Measurements from ENCODE around the gene ADORA2A. TPM values are rescaled to one million over a fixed set of nuclear protein-coding genes. Genes with fewer than 3 reads are reported as not detected.

ADORA2A gene
- total and polyA plus RNA-seq, 2 of the 8 experiments (the other 6 are each of a cell fraction or from before 2014, with no cell fraction given), result 7.1 to 20.3 TPM

DNA sequence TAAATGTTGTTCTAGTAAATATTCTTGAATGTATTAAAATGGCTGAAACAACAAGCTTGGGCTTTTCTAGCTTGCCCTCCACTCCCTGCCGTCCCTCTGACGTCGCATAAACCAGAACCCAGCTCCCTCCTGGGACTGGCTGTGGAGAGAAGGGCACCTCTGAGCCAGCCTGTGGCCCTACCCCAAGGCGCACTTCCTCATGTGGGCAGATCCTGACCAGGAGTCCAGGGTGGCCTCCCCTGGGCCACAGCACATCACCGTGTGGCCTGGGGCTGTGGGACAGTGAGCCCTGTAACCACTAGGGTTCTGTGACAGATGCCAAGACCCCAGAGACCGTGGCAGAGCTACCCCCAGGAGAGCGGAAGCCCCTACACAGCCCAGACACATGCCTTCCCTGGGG is 10.2 kb upstream of the ADORA2A start:
- CTCF ChIA-PET (ENCODE audit: partially characterized antibody), result interaction anchor here (0.6 to 10.6 kb wide), 9 partner anchors 10 to 143 kb away, joined by 3 to 201 read pairs (median 5); partner anchors contain the start of genes ADORA2A and UPB1
- 93% methylated on average over 7 of the region's 7 CpGs; no CpG with 5 or more reads in 1 of the 2 experiments for WGBS, 2 experiments (ENCODE audit: extremely low coverage in 1 of 2, insufficient coverage in 1 of 2, insufficient read length in 1 of 2, insufficient replicate concordance in 2 of 2, low coverage in 1 of 2, low lambda C conversion rate in 2 of 2, missing lambda C conversion rate in 1 of 2)
- H3K18ac ChIP-seq (ENCODE audit: extremely low read depth, low read length), result no peak overlapping the region
- no peak overlapping the region for H3K56ac ChIP-seq (replicated peaks; ENCODE audit: insufficient read length, low read depth, low read length)
- H2AK5ac ChIP-seq (ENCODE audit: low read depth, low read length), result no peak overlapping the region
- no peaks in the 10 kb centered on the region for H3K23me2 ChIP-seq (ENCODE audit: low read depth, low read length)
- POLR2A ChIA-PET (ENCODE audit: partially characterized antibody), result interaction anchor here (1.1 kb wide), 1 partner anchor 39 kb away, joined by 4 read pairs; no protein-coding TSS in a partner anchor
- no peak overlapping the region for H4K8ac ChIP-seq (ENCODE audit: extremely low read depth, insufficient read depth, low read length)
- no peak overlapping the region for H3K27ac ChIP-seq (ENCODE audit: low read depth, low read length)
- no peak overlapping the region for H3K23ac ChIP-seq (ENCODE audit: insufficient read length)
- DNase-seq (ENCODE audit: low read depth in 1 of 2, low spot score in 2 of 2) (no peak), FAIRE-seq (no peak)
- H2BK15ac ChIP-seq (ENCODE audit: low read length), result no peak overlapping the region
- H3K36me3 ChIP-seq (ENCODE audit: control insufficient read depth in 2 of 4, insufficient read depth in 4 of 4, low read length in 3 of 4), result peaks cover 6 to 13% (median 11%) of the 10 kb centered on the region in 4 experiments; a peak in 7 of 8 replicates
- no peak for TF ChIP-seq SIN3A (conservative IDR thresholded peaks at IDR 0.05 in 1 of 2, IDR thresholded peaks at IDR 0.05 in 1 of 2; ENCODE audit: low read depth in 1 of 2, low read length in 2 of 2)
- H3K27me3 ChIP-seq (replicated peaks in 1 of 4; ENCODE audit: control insufficient read depth in 3 of 4, extremely low read depth in 1 of 4, insufficient read depth in 3 of 4, low read length in 3 of 4), result no peaks in the 10 kb centered on the region
- no peaks in the 10 kb centered on the region for H3K79me2 ChIP-seq (ENCODE audit: control insufficient read depth in 1 of 2, insufficient read depth in 2 of 2, low read length in 2 of 2)
- H2BK20ac ChIP-seq (ENCODE audit: low read length), result no peak overlapping the region
- no peaks in the 10 kb centered on the region for H3K79me1 ChIP-seq (ENCODE audit: low read depth, low read length)
- peaks cover 0 to 1% of the 10 kb centered on the region in 2 experiments for H4K20me1 ChIP-seq (replicated peaks in 1 of 2; ENCODE audit: control insufficient read depth in 1 of 2, insufficient read depth in 2 of 2, low read length in 2 of 2)
- H3K9me3 ChIP-seq (ENCODE audit: insufficient read depth in 2 of 2, low read depth in 1 of 2, low read length in 1 of 2), result no peaks in the 10 kb centered on the region
- H3K9ac ChIP-seq (replicated peaks in 1 of 4; ENCODE audit: extremely low read depth in 1 of 4, low read depth in 3 of 4, low read length in 3 of 4), result no peak overlapping the region
- H2AFZ ChIP-seq (ENCODE audit: low read length), result no peak overlapping the region
- no peak overlapping the region for H3K4ac ChIP-seq (replicated peaks; ENCODE audit: insufficient read length, low read depth, low read length)
- H4K91ac ChIP-seq (replicated peaks; ENCODE audit: insufficient read length, low read length), result no peak overlapping the region
- H3K4me2 ChIP-seq (ENCODE audit: insufficient read depth in 1 of 2, low read depth in 2 of 2, low read length in 2 of 2), result no peak overlapping the region
- H2BK5ac ChIP-seq (ENCODE audit: low read depth, low read length), result no peak overlapping the region; the same call in 1 of the 2 replicates
- no peak overlapping the region for H3K14ac ChIP-seq (ENCODE audit: insufficient read length)
- H2BK120ac ChIP-seq (replicated peaks; ENCODE audit: low read depth, low read length), result no peak overlapping the region
- H4K5ac ChIP-seq (ENCODE audit: insufficient read length, low read depth, low read length), result no peak overlapping the region
- no peak overlapping the region for H3K4me3 ChIP-seq (ENCODE audit: extremely low read depth in 1 of 4, insufficient read depth in 2 of 4, low read depth in 3 of 4, low read length in 4 of 4)
- peaks cover 0 to 32% (median 15%) of the 10 kb centered on the region in 4 experiments; a peak in 6 of 7 replicates for H3K4me1 ChIP-seq (replicated peaks in 1 of 4; ENCODE audit: control insufficient read depth in 3 of 4, insufficient read depth in 4 of 4, low read length in 3 of 4)
- no peak overlapping the region for H2BK12ac ChIP-seq (ENCODE audit: low read depth, low read length)
